DMS79 (cell line): ENCODE data around the gene ALOX5AP.

Source experiments
- DNase-seq: peaks from one replicate; lab custom pipeline; 2025; lab: John Stamatoyannopoulos, UW

Gene ALOX5AP

GRCh38 chr13:30714629-30715371 is 20.5 kb upstream of the ALOX5AP start:
- no peak for DNase-seq

GRCh38 chr13:30715372-30715756 is 20.0 kb upstream of the ALOX5AP start:
- no peak for DNase-seq

- DNase-seq, result no peak
Measured at GRCh38 chr13:30715837-30716236, 19.5 kb upstream of the ALOX5AP start.

- no peak for DNase-seq
Measured at GRCh38 chr13:30718661-30719524, 16.4 kb upstream of the ALOX5AP start.

GRCh38 chr13:30719525-30719914 is 15.8 kb upstream of the ALOX5AP start:
- no peak for DNase-seq

- no peak for DNase-seq
Measured at GRCh38 chr13:30720172-30720869, 15.0 kb upstream of the ALOX5AP start.

GRCh38 chr13:30721936-30722335 is 13.4 kb upstream of the ALOX5AP start:
- no peak for DNase-seq

- DNase-seq, result no peak
Measured at GRCh38 chr13:30722361-30722760, 13.0 kb upstream of the ALOX5AP start.

- no peak for DNase-seq
Measured at GRCh38 chr13:30724778-30725177, 10.6 kb upstream of the ALOX5AP start.

- DNase-seq, result no peak
Measured at GRCh38 chr13:30725326-30726085, 9.8 kb upstream of the ALOX5AP start.

- DNase-seq, result no peak
Measured at GRCh38 chr13:30726192-30726591, 9.2 kb upstream of the ALOX5AP start.

GRCh38 chr13:30727491-30728355 is 7.6 kb upstream of the ALOX5AP start:
- DNase-seq, result no peak

GRCh38 chr13:30729801-30730200 is 5.5 kb upstream of the ALOX5AP start:
- DNase-seq, result no peak

GRCh38 chr13:30730526-30730925 is 4.8 kb upstream of the ALOX5AP start:
- no peak for DNase-seq

GRCh38 chr13:30731361-30732045 is 3.8 kb upstream of the ALOX5AP start:
- DNase-seq, result peak; percentile 50

GRCh38 chr13:30732046-30732390 is 3.3 kb upstream of the ALOX5AP start:
- no peak for DNase-seq

GRCh38 chr13:30734439-30734838 is 904 bp upstream of the ALOX5AP start:
- DNase-seq, result no peak

GRCh38 chr13:30735872-30736175 is 481 bp downstream of the ALOX5AP start:
- DNase-seq, result no peak

GRCh38 chr13:30736461-30737320 is 1.3 kb downstream of the ALOX5AP start:
- no peak for DNase-seq
